SJSA1 (cell line): ENCODE data around the gene AFMID. TPM values are rescaled to one million over a fixed set of nuclear protein-coding genes. Genes with fewer than 3 reads are reported as not detected.
"Not testable (repeated sequence)": the region's sequence is repeated elsewhere in the genome, so short reads cannot be mapped to it uniquely, and the experiment has no call there.

Source experiments
- DNase-seq, 2 experiments: peaks; one replicate each; pipeline ENCODE4 v3.0.0-alpha.2; 2015 to 2020; ENCODE audit warnings: low spot score in 2 of 2, low read depth in 1 of 2
- H3K27ac ChIP-seq: fragments of 250-450 bp; sonication (Bioruptor Pico); 2 replicates; pipeline ENCODE4 v1.5.1; 2020; ENCODE audit warnings: mild to moderate bottlenecking, moderate library complexity
- H3K27me3 ChIP-seq: fragments of 250-450 bp; sonication (Bioruptor Pico); replicated peaks from 2 replicates; pipeline ENCODE4 v1.5.1; 2020; ENCODE audit warnings: mild to moderate bottlenecking, moderate library complexity
- H3K36me3 ChIP-seq: fragments of 250-450 bp; sonication (Bioruptor Pico); 2 replicates; pipeline ENCODE4 v1.5.1; 2020; ENCODE audit warnings: mild to moderate bottlenecking
- H3K4me1 ChIP-seq: fragments of 250-450 bp; sonication (Bioruptor Pico); replicated peaks from 2 replicates; pipeline ENCODE4 v1.6.1; 2021; ENCODE audit warnings: mild to moderate bottlenecking
- H3K4me3 ChIP-seq: fragments of 250-450 bp; sonication (Bioruptor Pico); 2 replicates; pipeline ENCODE4 v1.5.1; 2020; ENCODE audit warnings: mild to moderate bottlenecking
- H3K9me3 ChIP-seq: fragments of 250-450 bp; sonication (Bioruptor Pico); replicated peaks from 2 replicates; pipeline ENCODE4 v1.5.1; 2020; ENCODE audit warnings: mild to moderate bottlenecking
- total RNA-seq: library from RNA; depleted of rRNA; stranded (reverse); fragments of >200 nt; shearing (Covaris generic); gene quantifications from 2 replicates; pipeline ENCODE4 v1.2.3, GENCODE V29; 2014

AFMID gene
- total RNA-seq, 1 experiment from 2014 or later: 16.5 TPM

- Histone ChIP-seq H3K9me3 (no peaks in the 10 kb centered on the region), H3K36me3 (peaks cover 26% of the 10 kb centered on the region), H3K27me3 (peaks cover 32% of the 10 kb centered on the region), H3K27ac (no peak overlapping the region), H3K4me3 (no peak overlapping the region), H3K4me1 (no peaks in the 10 kb centered on the region; the same call in 1 of the 2 replicates)
- DNase-seq: no peak
These were observed 41.0 kb downstream of the AFMID start for GRCh38 chr17:78228176-78228575.

DNA sequence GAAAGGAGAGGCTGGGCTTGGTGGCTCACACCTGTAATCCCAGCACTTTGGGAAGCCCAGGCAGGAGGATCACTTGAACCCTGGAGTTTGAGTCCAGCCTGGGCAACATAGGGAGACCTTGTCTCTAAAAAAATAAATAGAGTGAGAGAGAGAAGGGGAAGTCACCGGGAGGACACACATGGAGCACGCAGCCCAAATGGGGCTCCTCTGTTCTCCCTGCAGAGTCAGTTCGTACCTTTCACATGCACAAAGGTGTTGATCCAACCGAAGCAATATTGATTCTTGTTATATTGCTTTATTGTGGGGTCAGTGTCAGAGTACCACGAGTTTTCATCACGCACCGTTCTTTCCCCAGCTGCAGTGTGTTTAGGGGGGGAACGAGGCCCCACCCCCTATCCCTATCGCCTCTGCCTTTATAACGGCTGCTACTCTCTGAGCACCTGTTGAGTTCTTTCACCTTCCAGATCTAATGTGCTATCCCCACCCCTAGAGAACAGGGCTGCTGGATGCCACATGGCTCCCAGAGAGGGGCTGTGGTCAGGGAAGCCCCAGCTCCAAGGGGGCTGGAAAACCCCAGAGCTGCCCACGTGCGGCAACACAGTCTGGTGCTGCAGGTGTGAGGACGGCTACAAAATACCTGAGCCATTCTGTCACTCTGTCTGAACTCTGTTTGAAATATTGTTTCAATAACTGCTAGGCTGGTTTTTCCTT lies 43.2 kb downstream of the AFMID start:
- DNase-seq: no peak
- peaks cover 33% of the 10 kb centered on the region for H3K27me3 ChIP-seq

GRCh38 chr17:78230996-78231935 lies 44.1 kb downstream of the AFMID start, which contains the start of gene TMEM235:
Gene TMEM235, plus strand, starts transcription at chr17:78231631. Its CDS starts 393 bp downstream, at chr17:78232024.
- Histone ChIP-seq H3K36me3 (no peaks in the 10 kb centered on the region), H3K9me3 (no peaks in the 10 kb centered on the region), H3K27ac (no peak within 1 kb of the TSS), H3K4me1 (no peaks in the 10 kb centered on the region; the same call in 1 of the 2 replicates), H3K4me3 (no peak within 1 kb of the TSS), H3K27me3 (peaks cover 33% of the 10 kb centered on the region)
- no peak for DNase-seq

More for the DNA sequence above, 43.2 kb downstream of the AFMID start:
- Histone ChIP-seq H3K27ac (no peak overlapping the region), H3K4me3 (no peak overlapping the region), H3K9me3 (no peaks in the 10 kb centered on the region), H3K36me3 (peaks cover 4% of the 10 kb centered on the region), H3K4me1 (no peaks in the 10 kb centered on the region; the same call in 1 of the 2 replicates)

GRCh38 chr17:78231991-78232858 lies 45.1 kb downstream of the AFMID start:
- no peak for DNase-seq
- Histone ChIP-seq H3K36me3 (no peaks in the 10 kb centered on the region), H3K4me3 (no peak overlapping the region), H3K4me1 (no peaks in the 10 kb centered on the region; the same call in 1 of the 2 replicates), H3K27ac (no peak overlapping the region), H3K27me3 (peaks cover 33% of the 10 kb centered on the region), H3K9me3 (no peaks in the 10 kb centered on the region)

DNA sequence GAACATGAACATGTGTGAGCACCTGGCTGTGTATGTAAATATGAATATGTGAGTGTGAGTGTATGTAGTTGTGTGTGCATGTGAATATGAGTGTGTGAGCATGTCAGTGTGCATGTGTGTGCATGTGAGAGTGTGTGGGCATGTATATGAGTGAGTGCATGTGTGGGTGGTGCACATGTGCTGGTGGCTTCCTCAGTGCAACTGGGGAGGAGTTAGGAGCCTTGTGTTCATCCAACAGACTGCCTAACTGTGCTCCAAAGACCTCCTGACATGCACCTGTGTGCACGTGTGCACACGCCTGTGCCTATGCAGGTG lies 45.7 kb downstream of the AFMID start:
- H3K4me3 ChIP-seq: no peak overlapping the region
- no peaks in the 10 kb centered on the region for H3K36me3 ChIP-seq
- H3K27ac ChIP-seq: no peak overlapping the region
- peaks cover 33% of the 10 kb centered on the region for H3K27me3 ChIP-seq
- no peak for DNase-seq
- H3K9me3 ChIP-seq: no peaks in the 10 kb centered on the region
- no peaks in the 10 kb centered on the region; the same call in 1 of the 2 replicates for H3K4me1 ChIP-seq

- Histone ChIP-seq H3K9me3 (no peaks in the 10 kb centered on the region), H3K36me3 (no peaks in the 10 kb centered on the region), H3K27ac (no peak overlapping the region), H3K27me3 (peaks cover 33% of the 10 kb centered on the region), H3K4me3 (no peak overlapping the region), H3K4me1 (no peaks in the 10 kb centered on the region; the same call in 1 of the 2 replicates)
- DNase-seq: no peak
These were observed 46.5 kb downstream of the AFMID start for GRCh38 chr17:78233678-78234077.

DNA sequence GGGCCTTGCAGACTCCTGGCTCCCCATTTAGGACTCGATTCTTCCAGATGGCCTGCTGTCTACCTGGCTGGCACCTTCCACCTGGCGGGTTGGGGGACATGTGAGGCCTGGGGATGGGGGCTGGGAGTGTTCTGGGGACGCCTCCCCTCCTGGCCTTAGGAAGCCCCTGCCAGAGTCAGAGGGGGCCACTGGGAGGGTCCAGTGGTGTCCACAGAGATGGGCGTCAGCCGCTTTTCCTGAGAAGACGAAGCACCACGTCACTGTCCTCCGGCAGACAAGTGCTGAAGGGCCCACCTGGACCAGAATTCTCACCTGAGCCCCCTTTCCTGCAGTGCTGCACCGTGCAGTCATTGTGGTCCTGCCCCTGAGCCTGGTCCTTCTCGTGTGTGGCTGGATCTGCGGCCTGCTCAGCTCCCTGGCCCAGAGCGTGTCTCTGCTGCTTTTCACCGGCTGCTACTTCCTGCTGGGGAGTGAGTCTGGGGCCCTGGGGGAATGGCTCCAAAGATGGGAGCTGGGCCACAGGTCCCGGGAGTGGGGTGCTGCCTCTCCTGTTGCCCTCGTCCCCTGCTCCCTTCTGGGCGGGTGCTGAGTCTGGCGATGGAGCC lies 47.2 kb downstream of the AFMID start:
- no peaks in the 10 kb centered on the region for H3K36me3 ChIP-seq
- DNase-seq: no peak
- no peak overlapping the region for H3K27ac ChIP-seq
- no peak overlapping the region for H3K4me3 ChIP-seq
- no peaks in the 10 kb centered on the region; the same call in 1 of the 2 replicates for H3K4me1 ChIP-seq
- H3K27me3 ChIP-seq: peaks cover 33% of the 10 kb centered on the region
- H3K9me3 ChIP-seq: no peaks in the 10 kb centered on the region

GRCh38 chr17:78235022-78235421 lies 47.9 kb downstream of the AFMID start:
- not testable (repeated sequence) for H3K4me1 ChIP-seq, H3K9me3 ChIP-seq, H3K36me3 ChIP-seq, DNase-seq, H3K27ac ChIP-seq, H3K4me3 ChIP-seq
- peaks cover 30% of the 10 kb centered on the region for H3K27me3 ChIP-seq

DNA sequence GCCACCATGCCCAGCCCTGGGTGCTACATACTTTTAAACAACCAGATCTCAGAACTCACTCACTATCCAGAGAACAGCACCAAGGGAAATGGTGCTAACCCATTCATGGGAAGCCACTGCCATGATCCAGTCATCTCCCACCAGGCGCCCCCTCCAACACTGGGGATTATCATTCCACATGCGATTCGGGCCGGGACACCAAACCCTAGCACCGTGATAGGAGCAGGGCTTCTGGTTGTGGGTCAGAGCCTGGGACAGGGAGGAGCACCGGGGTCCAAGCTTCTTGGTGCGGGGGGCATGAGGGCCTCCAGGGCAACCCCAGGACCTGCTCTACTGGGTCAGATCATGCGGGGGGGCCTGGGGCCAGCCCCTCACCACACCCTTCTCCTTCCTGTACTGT lies 48.7 kb downstream of the AFMID start:
- H3K4me1 ChIP-seq: no peaks in the 10 kb centered on the region; the same call in 1 of the 2 replicates
- H3K9me3 ChIP-seq: no peaks in the 10 kb centered on the region
- no peak for DNase-seq
- no peak overlapping the region for H3K4me3 ChIP-seq
- H3K27me3 ChIP-seq: peaks cover 23% of the 10 kb centered on the region
- no peak overlapping the region for H3K27ac ChIP-seq
- H3K36me3 ChIP-seq: no peaks in the 10 kb centered on the region

DNA sequence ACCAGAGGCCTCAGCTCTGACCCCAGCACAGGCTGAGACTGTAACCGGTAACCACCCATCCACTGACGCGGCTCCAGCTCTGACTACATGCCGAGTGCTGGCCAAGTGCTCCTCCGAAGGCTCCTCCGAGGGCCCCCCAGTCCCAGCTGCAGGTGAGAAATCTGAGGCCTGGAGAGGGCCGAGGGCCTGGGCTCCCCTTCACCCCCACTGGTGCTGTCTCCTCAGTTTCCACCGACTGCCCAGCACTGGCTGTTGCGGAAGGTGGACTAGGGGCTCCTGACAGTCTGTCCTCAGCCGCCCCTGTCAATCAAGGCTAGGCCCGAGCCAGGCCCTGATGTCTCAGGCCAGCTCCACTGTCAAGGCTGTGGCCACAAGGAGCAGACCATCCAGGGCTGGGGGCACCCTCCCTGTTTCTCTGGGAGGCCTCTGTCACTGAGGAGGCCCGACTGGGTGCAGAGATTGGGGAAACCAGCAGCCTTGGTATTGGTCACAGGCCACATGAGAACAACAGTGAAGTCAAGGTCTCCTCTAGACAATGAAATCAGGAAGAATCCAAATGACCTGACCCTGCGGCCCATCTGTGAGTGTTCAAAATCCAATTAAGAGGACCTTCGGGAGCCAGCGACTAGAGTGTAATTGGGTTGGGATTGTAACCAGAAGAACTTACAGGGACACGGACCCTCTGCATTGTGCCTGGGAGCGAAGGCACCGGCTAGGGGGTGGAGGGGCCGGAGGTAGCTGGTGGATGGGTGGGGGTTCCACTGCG lies 49.4 kb downstream of the AFMID start:
- no peak overlapping the region for H3K4me3 ChIP-seq
- no peaks in the 10 kb centered on the region for H3K36me3 ChIP-seq
- no peaks in the 10 kb centered on the region; the same call in 1 of the 2 replicates for H3K4me1 ChIP-seq
- peaks cover 16% of the 10 kb centered on the region for H3K27me3 ChIP-seq
- H3K9me3 ChIP-seq: no peaks in the 10 kb centered on the region
- no peak overlapping the region for H3K27ac ChIP-seq
- DNase-seq: no peak

- no peaks in the 10 kb centered on the region for H3K9me3 ChIP-seq
- no peak overlapping the region for H3K27ac ChIP-seq
- no peak for DNase-seq
- no peaks in the 10 kb centered on the region for H3K36me3 ChIP-seq
- no peaks in the 10 kb centered on the region; the same call in 1 of the 2 replicates for H3K4me1 ChIP-seq
- no peak overlapping the region for H3K4me3 ChIP-seq
- H3K27me3 ChIP-seq: peaks cover 8% of the 10 kb centered on the region
These were observed 50.3 kb downstream of the AFMID start for GRCh38 chr17:78237401-78238012.

DNA sequence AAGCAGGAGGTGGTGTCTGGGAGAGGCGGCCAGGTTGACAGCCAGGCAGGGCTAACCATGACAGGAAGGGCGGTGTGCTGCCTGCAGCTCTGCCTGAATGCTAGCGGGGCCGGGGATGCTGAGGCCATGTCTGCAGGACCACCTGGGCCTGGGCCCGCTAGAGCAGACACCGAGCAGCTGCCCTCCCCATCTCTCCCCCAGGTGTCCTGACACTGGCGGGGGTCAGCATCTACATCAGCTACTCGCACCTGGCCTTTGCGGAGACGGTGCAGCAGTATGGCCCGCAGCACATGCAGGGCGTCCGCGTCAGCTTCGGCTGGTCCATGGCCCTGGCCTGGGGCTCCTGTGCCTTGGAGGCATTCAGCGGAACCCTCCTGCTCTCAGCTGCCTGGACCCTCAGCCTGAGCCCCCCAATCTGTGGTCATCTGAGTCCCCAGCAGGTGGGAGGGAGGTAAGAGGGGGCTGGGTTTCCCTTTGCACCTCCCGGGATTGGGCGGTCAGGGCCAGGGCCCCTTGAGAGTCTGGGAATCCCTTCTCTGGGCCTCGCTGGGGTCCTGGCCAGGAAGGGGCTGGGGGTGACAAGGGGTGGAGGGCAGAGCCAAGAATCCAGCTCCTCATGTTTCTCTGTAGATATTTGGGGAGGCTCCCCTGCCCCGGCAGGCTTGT lies 51.8 kb downstream of the AFMID start:
- Histone ChIP-seq H3K4me3 (no peak overlapping the region), H3K36me3 (no peaks in the 10 kb centered on the region), H3K27me3 (no peaks in the 10 kb centered on the region), H3K9me3 (no peaks in the 10 kb centered on the region), H3K4me1 (no peaks in the 10 kb centered on the region), H3K27ac (no peak overlapping the region)
- no peak for DNase-seq
